Measurements from ENCODE around the gene B4GALT1. TPM values are rescaled to one million over a fixed set of nuclear protein-coding genes. Genes with fewer than 3 reads are reported as not detected.
"Not testable (repeated sequence)": the region's sequence is repeated elsewhere in the genome, so short reads cannot be mapped to it uniquely, and the experiment has no call there.

Gene B4GALT1
- total RNA-seq, 1 donor from 2014 or later: 41.0 TPM

DNA sequence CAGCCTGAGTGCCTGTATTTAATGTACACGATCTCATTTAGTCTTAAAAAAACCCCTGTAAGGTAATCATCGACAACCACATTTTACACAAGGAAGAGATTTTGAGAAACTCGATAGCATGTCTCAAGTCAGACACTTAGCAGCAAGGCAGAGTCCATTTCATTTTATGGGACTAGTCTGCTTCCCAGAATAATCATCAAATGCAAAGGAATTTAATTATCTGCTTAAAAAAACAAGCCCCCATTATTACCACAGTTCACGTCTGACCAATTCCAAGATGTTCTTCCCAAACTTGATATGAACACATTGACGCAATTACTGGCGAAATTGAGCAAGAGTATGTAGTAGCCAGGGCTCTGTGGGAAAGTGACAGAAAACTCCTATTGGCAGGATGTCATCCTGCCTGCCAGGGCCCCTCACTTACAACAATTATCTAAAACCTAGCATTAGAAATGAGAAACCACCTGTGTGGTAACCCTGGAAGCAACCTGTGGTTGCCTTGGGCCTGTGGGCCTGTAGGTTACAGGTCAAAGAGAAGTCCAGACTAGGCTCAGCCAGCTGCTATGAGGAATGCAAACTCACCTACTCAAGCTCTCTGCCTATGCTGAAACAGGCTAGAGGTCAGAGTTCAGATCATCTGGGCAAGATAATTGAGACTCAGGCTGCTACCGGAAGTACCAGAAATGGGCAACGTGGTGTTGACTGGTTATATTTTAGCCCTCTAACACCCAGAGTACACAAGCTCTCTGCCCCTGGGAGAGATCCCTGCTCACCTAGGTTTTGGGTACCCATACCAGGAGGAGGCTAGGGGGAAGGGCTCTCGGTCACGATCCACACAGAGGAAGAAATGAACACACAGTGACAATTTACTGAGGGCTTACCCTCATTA lies 1.6 kb downstream of the B4GALT1 start:
- ATAC-seq (ENCODE audit: poor library complexity) (peak; percentile 10), DNase-seq (peak; percentile 54)
- intact Hi-C loops (cut with DNase I): loop anchor here (5.0 to 10.0 kb wide), 2 partner anchors 33 to 61 kb away; no protein-coding TSS in a partner anchor

DNA sequence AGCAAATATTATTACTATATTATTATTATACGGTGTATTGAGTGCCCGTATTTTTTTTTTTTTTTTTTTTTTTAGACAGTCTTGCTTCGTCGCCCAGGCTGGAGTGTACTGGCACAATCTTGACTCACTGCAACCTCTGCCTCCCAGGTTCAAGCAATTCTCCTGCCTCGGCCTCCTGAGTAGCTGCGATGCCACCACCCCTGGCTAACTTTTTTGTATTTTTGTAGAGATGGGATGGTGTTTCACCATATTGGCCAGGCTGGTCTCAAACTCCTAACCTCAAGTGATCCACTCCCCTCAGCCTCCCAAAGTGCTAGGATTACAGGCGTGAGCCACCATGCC lies 2.2 kb downstream of the B4GALT1 start:
- intact Hi-C loops (cut with DNase I): loop anchor here (5.0 to 10.0 kb wide), 2 partner anchors 33 to 60 kb away; no protein-coding TSS in a partner anchor

DNA sequence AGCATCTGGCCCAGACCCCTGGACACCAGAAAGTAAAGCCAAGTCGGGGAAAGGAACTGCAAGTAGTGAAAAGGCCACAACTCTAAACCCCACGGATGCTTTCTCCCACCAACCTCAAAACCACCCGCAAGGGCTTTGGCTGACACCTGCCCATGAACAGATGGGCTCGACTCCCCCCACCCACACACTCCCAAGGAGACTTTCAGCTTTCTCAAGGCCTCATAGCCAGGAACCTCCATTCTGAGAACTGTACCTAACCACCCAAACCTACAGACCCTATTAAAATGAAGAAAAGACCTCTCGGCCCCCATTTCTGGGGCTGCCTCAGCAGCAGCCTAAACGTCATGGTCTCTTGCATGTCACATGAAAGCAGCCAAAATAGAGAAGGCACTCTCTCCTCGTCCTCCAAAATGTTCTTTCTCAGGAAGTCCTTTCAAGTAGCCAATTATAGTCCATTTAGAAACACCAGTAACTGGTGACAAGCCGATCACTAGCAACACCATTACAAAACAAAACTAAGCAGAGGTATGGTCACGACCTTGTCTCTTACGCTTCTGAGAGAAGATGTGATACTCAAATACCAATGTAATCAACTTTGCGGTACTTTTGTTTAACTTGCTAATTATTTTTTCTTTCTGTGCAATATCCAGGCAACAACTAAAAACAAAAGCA lies 2.9 kb downstream of the B4GALT1 start:
- intact Hi-C loops (cut with DNase I): loop anchor here (10.0 kb wide), 1 partner anchor 59 kb away; no protein-coding TSS in a partner anchor
- DNase-seq (no peak), ATAC-seq (ENCODE audit: poor library complexity) (peak; percentile 9)

More for the DNA sequence above, 2.2 kb downstream of the B4GALT1 start:
- not testable (repeated sequence) for DNase-seq; ATAC-seq (ENCODE audit: poor library complexity)

DNA sequence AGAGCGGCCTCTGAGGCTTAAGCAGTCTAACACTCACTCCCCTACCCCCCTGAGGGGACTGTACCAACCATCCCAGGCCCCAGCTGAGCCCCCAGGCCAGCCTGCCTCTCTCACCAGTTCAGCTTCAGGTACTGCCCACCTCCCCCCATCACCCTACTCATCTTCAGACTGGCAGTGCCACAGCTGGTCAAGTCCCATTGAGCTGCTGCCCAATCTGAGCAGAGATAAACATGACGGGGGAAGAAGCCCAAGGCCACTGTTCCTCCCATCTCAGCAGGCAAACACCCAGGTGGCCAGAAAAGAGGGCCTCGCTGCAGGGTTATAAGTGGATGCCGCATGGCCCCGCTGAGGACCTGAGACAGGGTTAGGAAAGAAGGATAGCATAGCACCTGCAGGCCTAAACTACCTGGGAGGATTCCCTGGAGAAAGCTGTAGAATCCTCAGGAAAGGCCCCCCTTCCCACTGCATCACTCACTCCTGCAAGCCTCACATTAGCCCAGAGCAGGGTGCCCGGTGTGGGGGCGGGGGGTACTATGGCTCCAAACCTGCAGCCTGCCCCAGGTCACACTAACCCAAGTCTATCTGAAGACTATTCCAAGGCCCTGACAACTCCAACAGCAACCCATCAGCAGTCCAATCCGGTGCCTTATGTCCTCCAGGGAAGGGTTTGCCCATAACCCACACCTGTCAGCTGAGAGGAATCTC lies 3.6 kb downstream of the B4GALT1 start:
- intact Hi-C loops (cut with DNase I): loop anchor here (10.0 kb wide), 1 partner anchor 59 kb away; no protein-coding TSS in a partner anchor
- no peak for DNase-seq

DNA sequence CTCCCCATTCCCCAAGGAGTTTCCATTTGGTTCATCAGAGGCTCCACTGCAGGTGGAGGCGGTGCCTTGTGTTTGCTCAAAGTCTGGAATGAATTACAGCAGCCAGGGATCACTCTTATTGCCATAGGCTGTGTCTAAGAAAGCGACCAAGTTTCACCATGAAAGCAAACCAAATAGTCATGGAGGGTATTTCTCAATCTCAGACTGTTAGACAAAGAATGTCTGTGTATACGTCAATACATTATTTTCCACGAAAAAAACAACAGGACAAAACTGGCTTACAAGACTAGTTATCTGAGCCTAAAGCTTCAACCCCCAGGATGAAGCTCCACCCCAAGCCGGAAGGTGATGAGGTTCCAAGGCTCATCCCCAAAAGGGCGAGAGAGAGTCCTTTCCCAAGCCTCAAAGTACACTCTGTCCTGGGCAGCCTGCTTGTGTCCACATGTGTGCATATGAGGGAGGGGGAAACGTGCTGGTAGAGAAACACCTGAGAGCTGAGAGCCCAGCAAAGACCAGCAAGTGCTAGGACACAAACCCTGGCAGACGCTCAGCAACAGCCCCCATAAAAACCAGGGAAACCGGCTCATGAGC lies 4.3 kb downstream of the B4GALT1 start:
- DNase-seq (peak; percentile 62), ATAC-seq (ENCODE audit: poor library complexity) (no peak)
- intact Hi-C loops (cut with DNase I): loop anchor here (10.0 kb wide), 1 partner anchor 58 kb away; no protein-coding TSS in a partner anchor

More for the DNA sequence above, 3.6 kb downstream of the B4GALT1 start:
- no peak for ATAC-seq (ENCODE audit: poor library complexity)

DNA sequence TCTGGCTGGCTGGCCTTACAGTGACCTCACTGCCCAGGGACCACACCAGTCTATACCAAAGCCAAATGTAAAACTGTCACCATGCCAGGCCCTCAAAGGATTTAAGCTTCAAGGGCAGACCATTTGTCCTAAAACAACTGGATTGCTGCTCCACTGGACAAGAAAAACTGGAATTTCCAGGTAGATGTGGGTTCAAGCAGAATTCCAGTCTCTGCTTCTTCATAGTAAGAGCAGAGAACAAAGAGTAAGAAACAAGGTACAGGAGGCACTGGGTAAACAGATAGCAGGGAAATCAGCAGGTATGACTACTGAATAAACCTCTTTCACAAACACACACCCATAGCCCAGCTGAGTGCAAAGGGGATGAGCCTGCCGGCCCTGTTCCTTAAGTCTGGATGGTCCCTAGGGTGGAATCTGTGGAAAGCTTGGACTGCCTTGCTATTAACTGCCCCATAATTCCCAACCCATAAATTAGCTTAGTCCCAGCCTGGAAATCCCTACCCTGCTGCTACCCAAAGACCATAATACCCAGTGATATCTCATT lies 5.5 kb downstream of the B4GALT1 start:
- ATAC-seq (ENCODE audit: poor library complexity) (no peak), DNase-seq (no peak)
- intact Hi-C loops (cut with DNase I): loop anchor here (10.0 kb wide), 1 partner anchor 57 kb away; no protein-coding TSS in a partner anchor

DNA sequence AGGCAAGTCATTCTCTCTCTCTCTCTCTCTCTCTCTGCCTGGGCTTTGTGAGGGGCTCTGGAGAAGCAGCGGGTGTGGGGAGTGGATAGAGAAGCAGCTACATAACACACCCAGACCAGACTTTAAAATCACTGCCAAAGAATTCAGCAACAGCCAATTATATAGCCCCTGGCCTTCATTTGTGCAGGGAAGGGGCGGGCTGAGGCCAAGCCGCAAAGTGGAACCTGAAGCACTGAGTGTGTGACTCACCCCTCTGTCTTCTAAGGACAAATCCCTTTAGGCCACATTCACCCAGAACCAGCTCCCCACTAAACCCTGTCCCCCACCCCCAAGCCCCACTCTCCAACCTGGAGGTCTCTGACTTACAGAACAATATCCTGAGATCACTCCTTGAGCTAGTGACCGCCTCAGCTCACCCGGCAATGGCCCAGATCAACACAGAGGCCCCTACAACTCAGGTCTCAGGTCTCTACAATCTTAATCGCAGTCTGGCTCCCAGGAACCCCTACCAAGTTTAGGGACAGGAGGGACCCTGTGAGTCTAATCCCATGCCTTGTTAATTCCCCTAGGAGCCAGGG lies 6.0 kb downstream of the B4GALT1 start:
- intact Hi-C loops (cut with DNase I): loop anchor here (10.0 kb wide), 1 partner anchor 56 kb away; no protein-coding TSS in a partner anchor
- DNase-seq (peak; percentile 76), ATAC-seq (ENCODE audit: poor library complexity) (peak; percentile 13)

DNA sequence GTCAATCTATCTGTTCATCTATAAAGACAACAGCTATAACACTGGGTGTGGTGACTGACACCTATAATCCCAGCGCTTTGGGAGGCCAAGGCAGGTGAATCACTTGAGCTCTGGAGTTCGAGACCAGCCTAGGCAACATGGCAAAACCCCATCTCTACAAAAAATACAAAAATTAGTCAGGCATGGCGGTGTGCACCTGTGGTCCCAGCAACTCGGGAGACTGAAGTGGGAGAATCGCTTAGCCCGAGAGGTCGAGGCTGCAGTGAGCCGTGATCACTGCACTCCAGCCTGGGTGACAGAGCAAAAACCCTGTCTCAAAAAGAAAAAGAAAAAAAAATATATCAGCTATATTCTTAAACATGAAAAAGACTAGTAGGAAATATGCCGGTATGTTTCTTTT lies 6.7 kb downstream of the B4GALT1 start:
- not testable (repeated sequence) for ATAC-seq (ENCODE audit: poor library complexity); DNase-seq
- intact Hi-C loops (cut with DNase I): loop anchor here (10.0 kb wide), 1 partner anchor 56 kb away; no protein-coding TSS in a partner anchor

DNA sequence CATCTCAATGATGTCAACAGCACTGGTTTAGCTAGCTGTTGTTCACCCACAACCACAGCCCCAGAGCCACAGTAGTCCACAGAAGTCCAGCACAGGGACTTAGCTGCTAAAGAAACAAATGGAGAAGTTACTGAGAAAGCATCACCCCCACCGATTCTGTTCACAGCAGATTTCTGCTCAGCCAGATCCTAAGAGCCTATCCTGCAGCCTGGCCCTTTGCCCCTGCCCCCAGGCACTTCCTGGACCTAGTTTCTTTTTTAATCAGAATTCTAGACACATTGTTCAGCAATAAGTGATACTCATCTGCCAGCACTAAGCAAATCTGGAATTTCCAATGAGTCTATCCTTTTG lies 7.4 kb downstream of the B4GALT1 start:
- DNase-seq (peak; percentile 77), ATAC-seq (ENCODE audit: poor library complexity) (peak; percentile 4)
- intact Hi-C loops (cut with DNase I): loop anchor here (10.0 kb wide), 1 partner anchor 55 kb away; no protein-coding TSS in a partner anchor

DNA sequence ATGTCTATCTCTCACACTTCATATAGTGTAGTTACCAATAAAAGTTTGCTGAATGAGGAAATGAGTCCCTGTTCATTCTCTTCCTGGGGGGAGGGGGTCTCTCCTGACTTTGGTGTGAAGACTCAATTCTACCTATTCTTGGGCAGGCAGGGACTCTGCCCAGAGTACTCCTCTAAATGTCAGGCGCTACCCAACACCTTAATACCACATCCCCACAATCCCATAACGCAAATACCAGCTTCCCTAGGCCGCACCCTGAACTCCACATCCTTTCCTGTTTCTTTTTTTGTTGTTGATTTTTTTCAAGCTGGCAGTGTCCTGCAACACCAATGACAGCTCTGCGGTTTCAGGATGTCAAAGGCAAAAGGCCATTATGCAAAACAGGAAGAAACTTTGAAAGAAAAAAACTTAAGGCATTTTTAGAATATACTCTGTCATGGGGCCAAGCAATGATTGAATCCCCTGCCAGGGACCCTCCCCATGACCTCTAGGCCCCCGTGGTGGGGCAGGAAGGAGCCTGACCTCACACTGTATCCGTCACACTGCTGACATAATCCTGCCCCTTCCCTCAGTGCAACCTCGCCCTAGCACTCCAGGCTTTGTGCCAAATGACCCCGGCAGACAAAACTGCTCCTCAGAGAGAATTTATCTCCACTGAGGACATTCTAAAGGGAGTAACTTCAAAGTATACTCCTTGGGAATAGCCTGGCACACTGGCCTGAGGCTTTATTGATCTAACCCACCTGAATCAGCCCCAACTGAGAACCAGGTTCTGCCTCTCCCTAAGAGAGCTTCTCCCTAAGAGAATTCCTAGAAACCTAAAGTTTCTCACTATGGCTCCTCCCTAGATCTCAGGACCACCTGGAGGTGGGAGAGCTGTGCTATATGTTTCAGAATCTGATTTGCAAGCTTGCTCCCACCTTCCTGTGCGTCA lies 8.0 kb downstream of the B4GALT1 start:
- intact Hi-C loops (cut with DNase I): no loop called here
- DNase-seq (peak; percentile 84), ATAC-seq (ENCODE audit: poor library complexity) (peak; percentile 56)

DNA sequence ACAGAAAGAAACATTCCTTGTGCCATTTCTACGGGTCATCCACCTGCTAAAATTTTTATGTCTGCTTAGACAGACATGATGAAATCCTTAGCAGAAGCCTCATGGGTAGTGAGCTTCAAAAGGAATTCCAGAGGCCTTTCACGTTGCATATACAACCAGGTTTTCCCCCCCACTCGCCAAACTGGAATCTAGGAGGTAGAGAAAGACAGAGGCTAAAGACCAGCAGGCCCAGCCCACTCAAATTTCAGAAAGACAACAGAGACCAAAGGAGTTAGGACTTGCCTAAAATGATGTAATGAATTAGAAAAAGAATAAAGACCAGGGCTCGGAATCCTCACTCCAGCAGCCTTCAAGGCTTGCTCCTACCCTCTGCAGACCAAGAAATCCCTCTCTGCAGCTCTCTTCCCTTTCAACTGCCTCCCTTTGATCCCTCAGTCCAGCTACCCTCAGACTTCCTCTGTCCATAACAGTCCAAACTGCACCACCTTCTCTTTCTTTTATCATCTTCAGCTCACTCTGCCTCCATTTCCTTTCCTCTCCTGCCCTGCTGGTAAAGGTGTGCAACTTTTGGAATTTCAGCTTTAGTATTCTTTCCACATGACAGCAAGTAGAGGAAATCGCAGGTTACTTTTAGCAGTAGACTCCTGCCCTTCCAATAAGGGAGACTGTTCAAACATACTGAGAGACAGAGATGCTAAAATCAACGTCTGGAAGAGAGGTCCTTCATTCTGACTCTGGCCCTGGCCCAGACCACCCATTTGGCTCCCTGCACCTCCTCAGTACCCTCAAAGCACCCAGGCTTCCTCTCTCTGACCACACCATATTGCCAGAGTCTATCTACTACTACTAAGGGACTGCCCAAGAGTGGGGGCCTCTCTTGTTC lies 8.9 kb downstream of the B4GALT1 start:
- DNase-seq (no peak), ATAC-seq (ENCODE audit: poor library complexity) (no peak)
- intact Hi-C loops (cut with DNase I): no loop called here

DNA sequence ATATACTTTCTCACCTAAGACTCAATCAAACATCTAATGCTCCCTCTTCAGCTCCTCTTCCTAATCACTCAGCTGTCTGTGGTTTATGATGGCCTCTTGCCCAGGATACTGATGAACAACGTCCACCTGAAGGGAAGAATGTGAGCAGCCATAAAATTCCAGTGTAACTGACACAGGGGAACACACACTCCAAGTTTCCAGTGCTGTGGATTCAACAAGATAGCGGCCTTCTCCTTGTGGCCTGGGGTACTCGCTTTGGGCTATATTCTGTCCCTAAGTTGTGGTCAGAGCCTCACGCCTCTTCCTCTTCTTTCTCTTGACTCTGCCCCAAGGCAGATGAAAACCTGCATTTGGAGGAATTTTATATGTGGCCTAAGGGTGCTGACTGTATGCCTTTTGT lies 11.7 kb downstream of the B4GALT1 start:
- intact Hi-C loops (cut with DNase I): no loop called here
- no peak for DNase-seq
- ATAC-seq (ENCODE audit: poor library complexity): no peak

DNA sequence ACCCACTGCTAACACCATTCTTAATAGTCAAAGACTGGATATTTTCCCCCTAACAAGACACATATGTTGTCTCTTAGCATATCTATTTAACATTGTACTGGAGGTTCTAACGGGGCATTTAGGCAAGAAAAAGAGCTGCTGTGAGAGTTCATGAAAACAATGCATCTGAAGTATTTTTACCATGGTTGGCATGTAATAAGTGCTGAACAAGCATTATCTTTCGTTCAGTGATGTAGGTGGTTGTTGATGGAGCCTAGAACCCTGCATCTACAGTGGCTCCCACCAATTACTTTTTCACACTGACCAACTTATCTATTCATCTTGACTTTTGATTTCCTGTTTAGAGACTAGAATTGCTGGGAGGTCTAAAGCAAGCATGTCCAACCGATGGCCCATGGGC lies 12.8 kb downstream of the B4GALT1 start:
- no peak for DNase-seq
- intact Hi-C loops (cut with DNase I): no loop called here
- no peak for ATAC-seq (ENCODE audit: poor library complexity)

DNA sequence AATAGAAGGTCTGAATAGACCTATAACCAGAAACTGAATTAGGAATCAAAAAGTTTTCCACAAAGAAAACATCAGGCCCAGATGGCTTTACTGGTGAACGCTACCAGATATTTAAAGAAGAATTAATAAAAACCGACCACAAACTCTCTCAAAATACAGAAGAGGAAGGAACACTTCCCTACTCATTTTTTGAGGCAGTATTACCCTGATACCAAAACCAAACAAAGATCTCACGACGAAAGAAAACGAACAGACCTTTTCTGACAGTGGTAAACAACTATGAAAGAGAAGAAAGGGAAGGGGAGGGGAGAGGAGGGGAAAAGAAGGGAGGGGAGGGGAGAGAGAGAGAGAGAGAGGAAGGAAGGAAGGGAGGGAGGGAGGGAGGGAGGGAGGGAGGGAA lies 13.5 kb downstream of the B4GALT1 start:
- DNase-seq (no peak), ATAC-seq (ENCODE audit: poor library complexity) (no peak)
- intact Hi-C loops (cut with DNase I): no loop called here

DNA sequence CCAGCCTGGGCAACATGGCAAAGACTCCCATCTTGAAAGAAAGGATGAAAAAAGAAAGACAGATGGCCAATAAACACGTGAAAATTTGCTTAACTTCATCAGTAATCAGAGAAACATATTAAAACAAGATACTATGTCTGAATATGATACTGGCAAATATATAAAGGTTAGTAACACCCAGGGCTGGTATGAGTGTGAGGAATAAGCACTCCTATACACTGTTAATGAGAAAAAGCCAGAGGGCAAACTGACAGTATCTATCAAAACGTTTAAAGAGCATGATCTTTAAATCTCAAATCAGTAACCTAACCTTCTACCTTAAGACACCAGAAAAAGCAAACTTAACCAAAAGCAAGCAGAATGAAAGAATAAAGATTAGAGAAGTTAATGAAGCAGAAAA lies 14.1 kb downstream of the B4GALT1 start:
- intact Hi-C loops (cut with DNase I): no loop called here
- DNase-seq (no peak), ATAC-seq (ENCODE audit: poor library complexity) (no peak)

DNA sequence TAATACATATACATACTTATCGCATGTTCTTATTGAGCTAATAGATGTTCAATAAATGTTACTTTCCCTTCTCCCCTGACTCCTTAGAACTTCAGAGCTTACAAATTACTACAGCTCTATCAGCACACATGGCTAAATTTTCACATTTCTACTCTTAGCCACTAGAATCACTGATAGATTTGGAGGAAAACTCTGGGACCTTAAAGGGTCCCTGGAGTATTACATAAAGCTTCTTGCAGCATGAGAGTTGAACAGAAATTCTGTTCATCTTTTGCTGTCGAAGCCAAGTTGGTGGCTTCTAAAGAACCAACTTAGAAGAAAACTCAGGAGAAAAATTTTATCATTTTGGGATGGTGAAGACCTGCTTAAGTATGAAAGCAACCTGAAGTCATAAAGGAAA lies 15.5 kb downstream of the B4GALT1 start:
- intact Hi-C loops (cut with DNase I): no loop called here
- DNase-seq (no peak), ATAC-seq (ENCODE audit: poor library complexity) (no peak)

Measured in Right ventricle myocardium superior (tissue), 1 donor.